A673 (cell line): ENCODE results near the gene KIF26A.

Experiments used
- CTCF ChIP-seq: fragments of 300-800, 200-600 bp; sonication (generic); conservative IDR thresholded peaks from 2 replicates; pipeline ENCODE4 v1.5.1; 2017; ENCODE audit warnings: low read depth, mild to moderate bottlenecking, antibody characterized with exemption, low read length, moderate library complexity, mixed read lengths
- EZH2 ChIP-seq: fragments of 200-600 bp; sonication (generic); IDR thresholded peaks from 2 replicates; pipeline ENCODE4 v1.6.1; 2017; ENCODE audit warnings: borderline replicate concordance, low read depth, mild to moderate bottlenecking, mixed read lengths, antibody characterized with exemption, low read length; ENCODE audit not compliant: poor library complexity, severe bottlenecking

- no peak for TF ChIP-seq CTCF
- no peak for TF ChIP-seq EZH2
Measured at GRCh38 chr14:104100171-104101085, 38.0 kb upstream of the KIF26A start.
